Right ventricle myocardium superior (tissue), 1 donor: ENCODE measurements around the gene HBB. TPM values are rescaled to one million over a fixed set of nuclear protein-coding genes. Genes with fewer than 3 reads are reported as not detected.
"Not testable (repeated sequence)": the region's sequence is repeated elsewhere in the genome, so short reads cannot be mapped to it uniquely, and the experiment has no call there.

Source experiments
- ATAC-seq: fragments of 200-7000 bp; cut with Tn5 transposase; one replicate; pipeline ENCODE4 v1.9.1; 2020; ENCODE audit warnings: mild to moderate bottlenecking; ENCODE audit not compliant: poor library complexity
- DNase-seq: peaks from one replicate; pipeline ENCODE4 v3.0.0-alpha.2; 2020
- intact Hi-C: fragments of 100-400 bp; cut with DNase I; formaldehyde crosslinking; loops from one replicate; pipeline ENCODE4 v1.11.2; 2022
- total RNA-seq: library from RNA; stranded (reverse); fragmentation: NEBNext Ultra II Directional; extraction: Animal tissue kit (Norgen Biotek cat#: 25700); gene quantifications from one replicate; pipeline ENCODE4 v1.2.1, GENCODE V29; 2021
- donor health status: DM: no; HTN: yes; CAD: no; lungs with severe emphysema.

The HBB gene
- total RNA-seq, 1 donor from 2014 or later: 121 TPM

DNA sequence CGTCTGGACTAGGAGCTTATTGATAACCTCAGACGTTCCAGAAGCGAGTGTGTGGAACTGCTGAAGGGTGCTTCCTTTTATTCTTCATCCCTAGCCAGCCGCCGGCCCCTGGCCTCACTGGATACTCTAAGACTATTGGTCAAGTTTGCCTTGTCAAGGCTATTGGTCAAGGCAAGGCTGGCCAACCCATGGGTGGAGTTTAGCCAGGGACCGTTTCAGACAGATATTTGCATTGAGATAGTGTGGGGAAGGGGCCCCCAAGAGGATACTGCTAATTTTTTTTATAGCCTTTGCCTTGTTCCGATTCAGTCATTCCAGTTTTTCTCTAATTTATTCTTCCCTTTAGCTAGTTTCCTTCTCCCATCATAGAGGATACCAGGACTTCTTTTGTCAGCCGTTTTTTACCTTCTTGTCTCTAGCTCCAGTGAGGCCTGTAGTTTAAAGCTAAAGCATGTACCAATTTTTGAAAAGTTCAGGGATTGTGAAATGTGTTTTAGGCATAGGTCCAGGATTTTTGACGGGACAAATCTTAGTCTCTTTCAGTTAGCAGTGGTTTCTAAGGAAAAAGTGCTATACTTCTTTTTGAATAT, 23.0 kb upstream of the HBB start, which contains the start of gene HBG1:
HBG1 (minus strand) TSS at position 51 of the 590 bp plus-strand sequence. CDS start 53 bp downstream, outside the sequence.
- intact Hi-C loops, DNase-seq, ATAC-seq: not testable (repeated sequence)

DNA sequence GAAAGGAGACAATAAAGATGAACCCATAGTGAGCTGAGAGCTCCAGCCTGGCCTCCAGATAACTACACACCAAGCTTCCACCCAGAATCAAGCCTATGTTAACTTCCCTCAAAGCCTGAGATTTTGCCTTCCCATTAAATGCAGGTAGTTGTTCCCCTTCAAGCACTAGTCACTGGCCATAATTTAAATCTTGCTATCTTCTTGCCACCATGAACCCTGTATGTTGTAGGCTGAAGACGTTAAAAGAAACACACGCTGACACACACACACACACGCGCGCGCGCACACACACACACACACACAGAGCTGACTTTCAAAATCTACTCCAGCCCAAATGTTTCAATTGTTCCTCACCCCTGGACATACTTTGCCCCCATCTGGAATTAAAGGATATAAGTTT, 21.6 kb upstream of the HBB start:
- ATAC-seq: not testable (repeated sequence)

DNA sequence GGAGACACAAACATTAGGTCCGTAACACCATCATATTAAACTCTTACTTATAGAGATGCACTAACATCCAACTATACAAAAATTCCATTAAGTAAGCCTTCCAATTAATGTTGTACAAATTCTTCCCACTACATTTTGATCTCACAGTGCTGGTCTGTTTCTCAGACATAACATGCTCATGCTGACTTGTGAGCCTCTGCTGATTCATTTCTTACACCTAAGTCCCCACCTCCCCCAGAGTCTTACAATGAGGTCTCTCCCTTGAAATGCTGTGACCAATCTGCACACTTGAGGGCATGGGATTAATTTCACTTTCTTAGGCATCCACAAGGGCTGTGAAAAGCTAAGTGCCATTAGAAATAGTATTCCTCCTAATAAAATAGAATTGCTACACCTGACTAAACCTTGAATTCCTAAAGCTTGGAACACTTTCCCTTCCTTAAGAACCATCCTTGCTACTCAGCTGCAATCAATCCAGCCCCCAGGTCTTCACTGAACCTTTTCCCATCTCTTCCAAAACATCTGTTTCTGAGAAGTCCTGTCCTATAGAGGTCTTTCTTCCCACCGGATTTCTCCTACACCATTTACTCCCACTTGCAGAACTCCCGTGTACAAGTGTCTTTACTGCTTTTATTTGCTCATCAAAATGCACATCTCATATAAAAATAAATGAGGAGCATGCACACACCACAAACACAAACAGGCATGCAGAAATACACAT, 20.8 kb upstream of the HBB start:
- DNase-seq (no peak), ATAC-seq (no peak)
- intact Hi-C loops: no loop called here

More for the DNA sequence above, 21.6 kb upstream of the HBB start:
- DNase-seq, intact Hi-C loops: not testable (repeated sequence)

- ATAC-seq: no peak
- intact Hi-C loops: no loop called here
- no peak for DNase-seq
Observed at GRCh38 chr11:5246772-5247471, 20.1 kb upstream of the HBB start.

DNA sequence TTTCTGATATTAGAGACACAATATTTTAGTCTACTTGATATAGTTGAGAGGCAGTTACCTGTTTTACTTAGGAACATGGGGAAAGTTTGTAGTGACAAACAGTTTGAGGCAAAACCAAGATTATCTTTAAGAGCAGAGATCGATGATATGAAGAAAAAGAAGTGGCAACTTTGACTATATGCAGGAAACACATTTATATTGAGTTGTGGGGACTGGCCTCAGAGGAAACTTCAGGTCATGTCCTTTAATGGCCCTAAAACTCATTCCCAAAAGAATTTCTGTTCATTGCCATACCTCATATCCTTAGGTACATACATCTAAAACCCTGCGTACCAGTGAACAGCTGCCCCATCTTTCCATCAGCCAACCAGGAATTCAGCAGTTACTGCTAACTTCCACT, 18.3 kb upstream of the HBB start:
- intact Hi-C loops: no loop called here
- ATAC-seq: no peak
- no peak for DNase-seq

DNA sequence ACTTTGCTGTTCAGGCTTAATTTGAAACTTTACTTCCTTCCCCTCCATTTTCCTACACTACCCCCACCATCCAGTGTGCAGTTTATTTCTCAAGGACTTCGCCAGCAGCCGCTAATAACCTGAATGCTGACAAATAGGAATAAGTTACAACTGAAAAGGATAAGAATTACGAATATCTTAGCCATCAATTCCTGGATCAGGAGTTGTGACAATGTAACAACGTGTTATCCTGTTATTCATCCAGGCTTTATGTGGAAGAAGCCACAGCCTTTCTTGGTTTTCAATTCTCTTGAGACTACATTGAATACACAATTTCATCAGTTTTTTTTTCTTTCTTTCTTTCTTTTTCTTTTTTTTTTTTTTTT, 16.9 kb upstream of the HBB start:
- ATAC-seq (no peak), DNase-seq (no peak)
- intact Hi-C loops: no loop called here

GRCh38 chr11:5242933-5243815, 16.3 kb upstream of the HBB start:
- ATAC-seq (no peak), DNase-seq (no peak)
- intact Hi-C loops: no loop called here

GRCh38 chr11:5242208-5242607, 15.3 kb upstream of the HBB start:
- no peak for ATAC-seq
- DNase-seq: no peak
- intact Hi-C loops: no loop called here

GRCh38 chr11:5241458-5241857, 14.6 kb upstream of the HBB start:
- ATAC-seq: no peak
- DNase-seq: no peak
- intact Hi-C loops: no loop called here

- no peak for ATAC-seq
- no peak for DNase-seq
- intact Hi-C loops: no loop called here
Observed at GRCh38 chr11:5240458-5240857, 13.6 kb upstream of the HBB start.

- intact Hi-C loops: no loop called here
- no peak for DNase-seq
- ATAC-seq: no peak
Observed at GRCh38 chr11:5240056-5240455, 13.2 kb upstream of the HBB start.

GRCh38 chr11:5239046-5239445, 12.2 kb upstream of the HBB start:
- no peak for DNase-seq
- intact Hi-C loops: no loop called here
- ATAC-seq: no peak

GRCh38 chr11:5238486-5238885, 11.6 kb upstream of the HBB start:
- ATAC-seq (no peak), DNase-seq (no peak)
- intact Hi-C loops: no loop called here

- intact Hi-C loops: no loop called here
- no peak for DNase-seq
- no peak for ATAC-seq
Observed at GRCh38 chr11:5237420-5237819, 10.5 kb upstream of the HBB start.

GRCh38 chr11:5235364-5236095, 8.7 kb upstream of the HBB start:
- ATAC-seq (no peak), DNase-seq (no peak)
- intact Hi-C loops: no loop called here

DNA sequence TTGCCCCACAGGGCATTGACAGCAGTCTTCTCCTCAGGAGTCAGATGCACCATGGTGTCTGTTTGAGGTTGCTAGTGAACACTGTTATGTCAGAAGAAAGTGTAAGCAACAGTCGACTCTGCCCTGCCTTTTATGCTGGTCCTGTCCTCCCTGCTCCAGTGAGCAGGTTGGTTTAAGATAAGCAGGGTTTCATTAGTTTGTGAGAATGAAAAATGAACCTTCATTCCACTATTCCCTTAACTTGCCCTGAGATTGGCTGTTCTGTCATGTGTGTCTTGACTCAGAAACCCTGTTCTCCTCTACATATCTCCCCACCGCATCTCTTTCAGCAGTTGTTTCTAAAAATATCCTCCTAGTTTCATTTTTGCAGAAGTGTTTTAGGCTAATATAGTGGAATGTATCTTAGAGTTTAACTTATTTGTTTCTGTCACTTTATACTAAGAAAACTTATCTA, 7.5 kb upstream of the HBB start, which contains the start of gene HBD:
HBD (minus strand) TSS at position 103 of the 454 bp plus-strand sequence; CDS start at position 53, 50 bp downstream.
- intact Hi-C loops: no loop called here
- DNase-seq (no peak), ATAC-seq (no peak)

- no peak for ATAC-seq
- DNase-seq: no peak
- intact Hi-C loops: no loop called here
Observed at GRCh38 chr11:5233307-5233706, 6.4 kb upstream of the HBB start.

DNA sequence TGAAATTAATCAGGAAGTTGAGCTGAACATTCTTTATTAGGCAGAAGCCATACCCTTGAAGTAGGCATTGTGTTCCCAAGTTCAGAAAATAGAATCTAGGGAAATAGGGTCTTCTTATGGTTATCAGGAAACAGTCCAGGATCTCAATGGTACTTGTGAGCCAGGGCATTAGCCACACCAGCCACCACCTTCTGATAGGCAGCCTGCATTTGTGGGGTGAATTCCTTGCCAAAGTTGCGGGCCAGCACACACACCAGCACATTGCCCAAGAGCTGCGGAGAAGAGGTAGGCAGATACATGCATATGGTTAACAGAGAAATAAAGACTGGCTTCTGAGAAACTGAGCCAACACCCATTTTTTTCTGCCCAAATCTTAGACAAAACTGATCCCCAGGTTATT, 6.0 kb upstream of the HBB start:
- intact Hi-C loops: no loop called here

More for the DNA sequence above, 6.0 kb upstream of the HBB start:
- ATAC-seq: no peak
- no peak for DNase-seq
